Osteocyte (in vitro differentiated cells): Measurements from ENCODE around the gene NCOA7. TPM values are rescaled to one million over a fixed set of nuclear protein-coding genes. Genes with fewer than 3 reads are reported as not detected.
"Not testable (repeated sequence)": the region's sequence is repeated elsewhere in the genome, so short reads cannot be mapped to it uniquely, and the experiment has no call there.

Experiments
- DNase-seq: peaks from one replicate; pipeline ENCODE4 v3.0.0; 2021; ENCODE audit warnings: mixed read lengths; ENCODE audit not compliant: unreplicated experiment; ENCODE audit errors: extremely low spot score
- H3K27ac Mint-ChIP-seq: one replicate; pipeline ENCODE4 v1.8.0; 2021; ENCODE audit warnings: mild to moderate bottlenecking, mixed read lengths; ENCODE audit not compliant: unreplicated experiment
- H3K27me3 Mint-ChIP-seq: one replicate; pipeline ENCODE4 v1.8.0; 2021; ENCODE audit warnings: mixed read lengths; ENCODE audit not compliant: unreplicated experiment
- H3K36me3 Mint-ChIP-seq: one replicate; pipeline ENCODE4 v1.8.0; 2021; ENCODE audit warnings: mixed read lengths; ENCODE audit not compliant: unreplicated experiment
- H3K4me1 Mint-ChIP-seq: one replicate; pipeline ENCODE4 v1.8.0; 2021; ENCODE audit warnings: mixed read lengths; ENCODE audit not compliant: unreplicated experiment
- H3K4me3 Mint-ChIP-seq: one replicate; pipeline ENCODE4 v1.8.0; 2021; ENCODE audit warnings: mild to moderate bottlenecking, moderate library complexity, mixed read lengths; ENCODE audit not compliant: unreplicated experiment
- H3K9me3 Mint-ChIP-seq: one replicate; pipeline ENCODE4 v1.8.0; 2021; ENCODE audit warnings: mixed read lengths; ENCODE audit not compliant: unreplicated experiment
- total RNA-seq: library from RNA; stranded (reverse); gene quantifications from 2 replicates; pipeline ENCODE4 v1.2.1, GENCODE V29; 2021
- TF ChIP-seq, protein P1 (sequence below): fragments of 200-600 bp; sonication (generic); IDR thresholded peaks from 2 replicates; pipeline ENCODE4 v1.5.0; 2021; ENCODE audit warnings: antibody characterized with exemption, mild to moderate bottlenecking, moderate library complexity

Gene NCOA7
- total RNA-seq, 1 donor from 2014 or later = 65.7 TPM

DNA sequence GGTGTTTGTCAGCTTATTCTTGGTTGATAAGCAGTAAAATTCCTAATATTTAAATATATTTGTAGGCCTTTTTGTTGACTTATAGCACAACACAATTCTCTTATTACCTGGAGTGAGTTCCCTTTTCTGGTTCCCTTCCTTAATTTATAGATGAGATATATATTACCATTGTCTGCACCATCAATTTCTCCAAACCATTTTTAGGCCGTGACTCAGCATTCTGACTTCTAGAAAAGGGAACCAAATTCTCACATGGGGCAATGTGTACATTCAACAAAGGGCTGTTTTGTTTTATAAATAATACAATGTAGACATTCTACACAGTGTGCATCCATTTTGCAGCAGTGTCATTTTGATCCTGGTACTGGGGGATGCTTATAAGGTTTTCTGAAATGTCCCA is 52.8 kb downstream of the NCOA7 start:
- Mint-ChIP-seq H3K27ac (no peak overlapping the region), H3K27me3 (no peaks in the 10 kb centered on the region), H3K4me3 (no peak overlapping the region), H3K4me1 (peaks cover 30% of the 10 kb centered on the region), H3K9me3 (no peaks in the 10 kb centered on the region), H3K36me3 (peaks cover 11% of the 10 kb centered on the region)
- TF ChIP-seq, protein P1, sequence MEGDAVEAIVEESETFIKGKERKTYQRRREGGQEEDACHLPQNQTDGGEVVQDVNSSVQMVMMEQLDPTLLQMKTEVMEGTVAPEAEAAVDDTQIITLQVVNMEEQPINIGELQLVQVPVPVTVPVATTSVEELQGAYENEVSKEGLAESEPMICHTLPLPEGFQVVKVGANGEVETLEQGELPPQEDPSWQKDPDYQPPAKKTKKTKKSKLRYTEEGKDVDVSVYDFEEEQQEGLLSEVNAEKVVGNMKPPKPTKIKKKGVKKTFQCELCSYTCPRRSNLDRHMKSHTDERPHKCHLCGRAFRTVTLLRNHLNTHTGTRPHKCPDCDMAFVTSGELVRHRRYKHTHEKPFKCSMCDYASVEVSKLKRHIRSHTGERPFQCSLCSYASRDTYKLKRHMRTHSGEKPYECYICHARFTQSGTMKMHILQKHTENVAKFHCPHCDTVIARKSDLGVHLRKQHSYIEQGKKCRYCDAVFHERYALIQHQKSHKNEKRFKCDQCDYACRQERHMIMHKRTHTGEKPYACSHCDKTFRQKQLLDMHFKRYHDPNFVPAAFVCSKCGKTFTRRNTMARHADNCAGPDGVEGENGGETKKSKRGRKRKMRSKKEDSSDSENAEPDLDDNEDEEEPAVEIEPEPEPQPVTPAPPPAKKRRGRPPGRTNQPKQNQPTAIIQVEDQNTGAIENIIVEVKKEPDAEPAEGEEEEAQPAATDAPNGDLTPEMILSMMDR = no peak
- DNase-seq = no peak

DNA sequence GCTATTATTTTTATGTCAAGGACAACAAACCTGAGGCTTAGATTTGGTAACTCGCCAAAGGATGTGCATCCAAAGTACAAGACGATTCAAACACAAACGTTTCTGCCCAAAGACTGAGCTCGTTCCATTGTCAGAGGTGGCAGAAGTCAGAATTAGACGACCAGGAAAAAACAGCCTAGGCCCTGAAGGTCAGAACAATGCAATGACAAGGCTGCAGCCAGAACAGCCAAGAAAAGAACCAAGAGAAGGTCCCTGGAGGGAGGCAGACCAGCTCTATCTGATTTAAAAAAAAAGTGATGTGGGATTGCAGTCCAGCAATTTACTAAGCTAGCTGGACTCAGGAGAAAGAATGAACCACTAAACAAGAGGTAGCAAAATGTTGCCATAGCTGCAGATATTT is 54.2 kb downstream of the NCOA7 start:
- Mint-ChIP-seq H3K27me3 (no peaks in the 10 kb centered on the region), H3K27ac (no peak overlapping the region), H3K9me3 (no peaks in the 10 kb centered on the region), H3K4me3 (no peak overlapping the region), H3K4me1 (peaks cover 29% of the 10 kb centered on the region), H3K36me3 (peaks cover 11% of the 10 kb centered on the region)
- no peak for DNase-seq
- TF ChIP-seq, protein P1 = no peak

DNA sequence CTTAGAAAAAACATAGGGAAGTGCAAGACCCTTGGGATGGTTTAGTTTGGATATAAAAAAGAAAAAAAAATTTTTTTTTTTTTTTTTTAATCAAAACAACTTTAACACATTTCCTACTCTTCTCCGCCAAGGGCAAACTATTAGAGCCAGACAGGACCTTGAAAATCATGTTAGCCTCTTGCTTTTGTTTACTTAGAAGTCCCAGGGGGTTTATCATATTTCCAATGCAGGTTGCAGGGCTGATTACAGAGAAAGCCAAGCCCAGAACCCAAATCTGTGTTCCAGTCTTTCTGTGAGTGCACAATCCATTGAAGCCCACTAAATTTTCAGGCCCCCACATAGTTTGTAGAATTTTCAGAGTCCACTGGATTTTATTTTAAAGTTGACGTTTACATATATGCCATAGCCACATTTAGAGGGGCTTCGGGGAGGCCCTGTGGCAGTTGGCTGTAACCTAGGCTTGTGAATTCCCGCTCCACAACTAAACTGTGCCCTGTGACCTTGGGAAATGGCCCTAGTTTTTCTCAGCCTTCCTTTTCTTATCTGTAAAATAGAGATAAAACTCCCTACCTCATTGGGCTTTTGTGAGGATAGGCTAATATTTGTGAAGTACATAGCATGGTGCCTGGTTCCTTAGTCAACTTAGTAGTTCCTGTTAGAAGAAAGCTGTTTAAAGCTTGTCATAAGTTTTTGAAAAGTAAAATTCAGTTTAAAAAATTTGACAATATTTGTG is 55.7 kb downstream of the NCOA7 start:
- H3K9me3 Mint-ChIP-seq = no peaks in the 10 kb centered on the region
- no peak overlapping the region for H3K4me3 Mint-ChIP-seq
- H3K27ac Mint-ChIP-seq = peak overlapping the region; percentile 12
- no peaks in the 10 kb centered on the region for H3K27me3 Mint-ChIP-seq
- TF ChIP-seq, protein P1 = no peak
- peaks cover 29% of the 10 kb centered on the region for H3K4me1 Mint-ChIP-seq
- peaks cover 11% of the 10 kb centered on the region for H3K36me3 Mint-ChIP-seq
- no peak for DNase-seq

DNA sequence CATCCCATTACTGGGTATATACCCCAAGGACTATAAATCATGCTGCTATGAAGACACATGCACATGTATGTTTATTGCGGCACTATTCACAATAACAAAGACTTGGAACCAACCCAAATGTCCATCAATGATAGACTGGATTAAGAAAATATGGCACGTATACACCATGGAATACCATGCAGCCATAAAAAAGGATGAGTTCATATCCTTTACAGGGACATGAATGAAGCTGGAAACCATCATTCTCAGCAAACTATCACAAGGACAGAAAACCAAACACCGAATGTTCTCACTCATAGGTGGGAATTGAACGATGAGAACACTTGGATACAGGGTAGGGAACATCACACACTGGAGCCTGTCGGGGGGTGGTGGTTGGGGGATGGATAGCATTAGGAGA is 57.5 kb downstream of the NCOA7 start:
- Mint-ChIP-seq H3K9me3 (peaks cover 14% of the 10 kb centered on the region), H3K4me1 (peaks cover 31% of the 10 kb centered on the region), H3K36me3 (peaks cover 24% of the 10 kb centered on the region)
- H3K27me3 Mint-ChIP-seq, H3K4me3 Mint-ChIP-seq, H3K27ac Mint-ChIP-seq, DNase-seq: not testable (repeated sequence)

DNA sequence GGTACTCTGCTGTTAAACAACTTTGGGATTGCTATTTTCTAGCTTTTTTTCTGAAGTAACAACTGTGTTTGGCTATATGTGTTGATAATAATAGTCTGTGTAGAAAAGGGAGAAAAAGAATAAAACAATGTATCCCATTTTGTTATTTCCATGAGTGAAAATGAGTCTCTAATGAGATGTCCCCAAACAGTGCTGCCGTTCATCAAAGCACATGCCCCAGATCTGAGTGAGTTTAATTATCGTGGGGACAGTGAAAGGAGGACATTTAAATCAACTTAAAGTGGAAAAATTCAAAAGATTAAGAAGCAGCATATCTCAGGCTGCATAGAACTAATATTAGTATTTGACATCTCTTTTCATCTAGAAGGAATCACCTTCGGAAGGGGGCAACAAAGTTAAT is 59.6 kb downstream of the NCOA7 start:
- Mint-ChIP-seq H3K4me3 (no peak overlapping the region), H3K36me3 (peaks cover 22% of the 10 kb centered on the region), H3K4me1 (peaks cover 21% of the 10 kb centered on the region), H3K9me3 (peaks cover 18% of the 10 kb centered on the region), H3K27ac (no peak overlapping the region), H3K27me3 (no peaks in the 10 kb centered on the region)
- no peak for DNase-seq
- TF ChIP-seq, protein P1 = no peak
